SKM-1 (cell line): ENCODE measurements around the gene GNGT2.
"Not testable (repeated sequence)": the region's sequence is repeated elsewhere in the genome, so short reads cannot be mapped to it uniquely, and the experiment has no call there.

Experiments
- DNase-seq: peaks from one replicate; lab custom pipeline; 2025; ENCODE audit not compliant: unreplicated experiment; lab: John Stamatoyannopoulos, UW

GNGT2 gene

DNA sequence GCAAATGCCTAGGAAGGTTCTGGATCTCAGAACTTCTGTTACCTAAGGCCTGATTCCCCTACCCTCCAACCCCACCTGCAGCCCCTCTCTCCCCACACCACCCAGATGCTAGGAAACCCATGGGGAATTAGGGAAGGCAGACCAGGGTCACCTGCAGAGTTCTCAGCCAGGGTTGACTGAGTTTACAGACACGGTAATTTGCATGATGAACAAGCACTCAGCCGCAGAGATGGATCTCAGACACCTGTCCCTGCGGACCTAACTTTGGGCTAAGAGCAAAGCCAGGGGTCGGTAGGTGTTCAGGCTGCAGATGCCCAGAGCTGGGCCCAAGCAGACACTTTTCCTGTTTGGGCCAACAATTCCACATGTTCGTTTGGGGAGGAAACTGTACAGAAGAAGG is 3.0 kb upstream of the GNGT2 start:
- no peak for DNase-seq

DNA sequence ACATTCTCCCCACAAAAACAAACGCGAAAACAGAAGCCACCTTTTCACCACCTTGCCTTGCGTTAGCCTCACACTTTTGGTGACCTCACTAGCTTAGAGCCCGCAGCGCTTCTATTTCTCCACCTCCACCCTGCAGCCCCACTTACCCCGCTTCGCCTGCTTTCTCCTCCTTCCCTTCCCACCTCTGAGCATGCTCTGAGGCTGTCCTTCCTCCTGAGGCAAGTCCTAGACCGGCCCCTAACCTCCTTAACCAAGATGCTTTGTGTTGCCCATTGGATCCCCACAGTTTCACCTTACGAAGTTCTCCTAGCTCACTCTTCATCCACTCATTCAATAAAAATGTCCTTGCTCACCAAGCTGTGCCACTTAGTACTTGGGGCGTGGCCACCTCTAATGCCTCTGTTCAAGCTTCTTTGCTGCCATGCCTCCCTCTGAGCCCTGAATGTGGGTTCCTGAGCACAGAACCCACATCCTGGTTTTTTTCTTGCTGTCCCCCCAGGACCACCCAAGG is 1.3 kb downstream of the GNGT2 start:
- DNase-seq: no peak

DNA sequence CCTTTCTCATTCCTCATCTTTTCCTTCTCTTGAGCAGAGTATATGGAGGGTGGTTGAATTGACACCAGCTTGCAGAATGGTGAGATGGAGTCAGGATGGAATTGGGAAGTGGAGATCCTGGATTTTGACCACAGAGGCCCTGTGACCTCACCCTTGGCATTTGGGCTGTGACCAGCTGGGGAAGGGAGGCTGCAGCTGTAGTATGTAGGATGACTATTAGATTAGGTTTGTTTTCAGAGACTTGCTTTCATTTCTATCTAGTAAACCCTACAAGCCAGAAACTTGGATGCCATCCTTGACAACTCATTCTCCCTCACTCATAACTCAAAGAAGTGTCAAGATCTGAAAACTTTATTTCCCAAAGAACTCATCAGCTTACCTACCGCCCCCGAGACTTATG is 5.9 kb downstream of the GNGT2 start:
- DNase-seq: no peak

DNA sequence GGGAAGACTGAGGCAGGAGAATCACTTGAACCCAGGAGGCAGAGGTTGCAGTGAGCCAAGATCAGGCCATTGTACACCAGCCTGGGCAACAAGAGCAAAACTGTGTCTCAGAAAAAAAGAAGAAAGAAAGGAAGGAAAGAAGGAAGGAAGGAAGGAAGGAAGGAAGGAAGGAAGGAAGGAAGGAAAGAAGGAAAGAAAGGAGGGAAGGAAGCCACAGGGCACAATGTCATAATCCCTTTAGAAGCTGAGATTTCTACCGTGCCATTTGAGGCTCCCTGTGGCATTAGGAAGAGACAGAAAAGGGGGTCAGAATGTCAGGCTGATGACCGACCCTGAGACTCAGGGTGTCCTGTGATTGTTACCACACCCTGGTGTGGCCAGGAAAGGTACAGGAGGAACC is 6.6 kb downstream of the GNGT2 start:
- no peak for DNase-seq

DNA sequence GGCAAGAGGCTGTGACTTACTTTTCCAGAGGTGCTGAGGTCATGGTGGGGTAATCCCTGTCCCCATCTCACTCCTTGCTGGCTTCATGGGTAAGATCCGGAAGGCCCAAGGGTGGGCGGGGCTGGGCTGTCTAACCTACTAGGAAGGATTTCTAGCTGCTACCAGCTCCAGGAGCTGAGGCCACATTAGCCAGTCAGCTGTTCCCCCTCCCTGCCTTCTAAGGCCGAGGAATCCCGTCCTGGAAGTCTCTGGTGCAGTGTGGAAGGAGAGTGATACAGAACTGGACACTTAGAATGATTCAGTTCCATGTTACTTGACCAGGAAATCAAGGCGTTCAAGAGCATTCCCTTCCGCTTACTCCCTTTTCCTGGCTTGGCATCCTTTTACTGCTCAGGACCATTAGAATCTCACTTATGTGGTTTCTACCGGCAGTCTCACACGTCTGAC is 8.9 kb downstream of the GNGT2 start:
- no peak for DNase-seq

DNA sequence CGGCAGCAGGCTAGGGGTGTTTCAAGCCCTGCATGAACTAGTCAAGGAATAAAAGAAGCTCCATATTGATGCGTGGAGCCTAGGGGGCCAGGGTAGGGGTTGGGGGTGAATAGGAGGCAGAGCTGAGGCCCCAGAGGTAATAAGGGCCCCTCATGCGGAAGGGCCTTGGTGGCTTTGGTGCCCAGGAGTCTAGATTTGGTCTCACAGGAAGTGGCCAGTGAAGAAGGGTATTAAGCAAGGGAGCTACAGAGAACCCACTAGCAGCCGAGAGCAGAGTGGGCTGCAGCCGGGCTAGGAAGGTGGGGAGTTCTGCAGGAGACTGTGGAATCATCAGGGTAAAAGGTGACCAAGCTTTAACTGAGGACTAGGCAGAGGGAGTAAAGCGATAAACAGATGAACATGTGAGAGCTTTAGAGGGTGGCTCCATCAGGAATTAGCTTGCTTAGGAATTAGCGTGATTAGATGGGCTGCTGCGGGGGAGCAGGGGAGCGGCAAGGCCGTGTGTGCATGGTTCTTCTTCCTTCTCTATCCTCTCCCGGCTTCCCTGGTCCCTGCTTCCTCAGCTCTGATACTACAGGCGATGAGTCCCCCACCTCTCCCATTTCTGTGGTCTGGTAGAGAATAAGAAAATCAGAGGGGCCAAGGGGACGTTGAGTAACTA is 9.8 kb downstream of the GNGT2 start:
- DNase-seq: no peak

DNA sequence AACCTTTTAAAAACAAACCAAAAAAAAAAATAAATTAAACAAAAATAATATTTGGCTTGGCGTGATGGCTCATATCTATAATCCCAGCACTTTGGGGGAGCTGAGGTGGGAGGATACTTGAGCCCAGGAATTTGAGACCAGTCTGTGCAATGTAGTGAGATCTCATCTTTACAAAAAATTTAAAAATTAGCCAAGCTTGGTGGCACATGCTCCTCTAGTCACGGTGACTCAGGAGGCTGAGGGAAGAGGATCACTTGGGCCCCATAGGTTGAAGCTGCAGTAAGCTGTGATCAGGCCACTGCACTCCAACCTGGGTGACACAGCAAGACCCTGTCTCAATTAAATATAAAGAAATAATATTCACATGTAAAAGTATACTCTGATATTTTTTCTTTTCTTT is 12.2 kb downstream of the GNGT2 start:
- DNase-seq: no peak

DNA sequence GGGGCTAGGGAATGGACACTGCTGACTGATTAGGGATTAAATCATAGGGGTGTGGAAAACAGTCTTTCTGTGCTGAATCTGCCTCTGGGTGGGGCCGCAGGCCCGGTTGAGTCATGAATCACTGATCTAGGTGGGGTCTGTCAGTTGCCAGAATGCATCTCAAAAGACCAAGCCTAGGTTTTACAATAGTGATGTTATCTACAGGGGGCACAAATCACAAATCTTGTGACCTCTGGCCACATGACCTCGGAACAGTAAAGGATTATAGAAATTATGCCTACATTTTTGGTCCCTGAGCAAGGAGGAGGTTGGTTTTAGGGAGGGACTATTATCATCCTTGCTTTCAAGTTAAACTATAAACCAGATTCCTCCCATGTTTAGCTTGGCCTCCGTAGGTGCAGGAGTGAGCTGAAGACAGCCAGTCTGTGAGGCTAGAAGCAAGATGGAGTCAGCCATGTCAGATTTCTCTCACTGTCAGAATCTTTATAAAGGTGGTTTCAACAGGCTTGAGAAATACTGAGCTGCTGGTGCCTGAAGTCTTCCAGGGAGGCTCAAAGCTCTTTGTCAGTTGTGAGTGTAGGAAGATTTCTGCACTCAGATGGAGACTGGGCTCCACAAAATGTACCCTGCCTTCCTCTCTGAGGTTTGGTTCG is 12.9 kb downstream of the GNGT2 start:
- DNase-seq: no peak

DNA sequence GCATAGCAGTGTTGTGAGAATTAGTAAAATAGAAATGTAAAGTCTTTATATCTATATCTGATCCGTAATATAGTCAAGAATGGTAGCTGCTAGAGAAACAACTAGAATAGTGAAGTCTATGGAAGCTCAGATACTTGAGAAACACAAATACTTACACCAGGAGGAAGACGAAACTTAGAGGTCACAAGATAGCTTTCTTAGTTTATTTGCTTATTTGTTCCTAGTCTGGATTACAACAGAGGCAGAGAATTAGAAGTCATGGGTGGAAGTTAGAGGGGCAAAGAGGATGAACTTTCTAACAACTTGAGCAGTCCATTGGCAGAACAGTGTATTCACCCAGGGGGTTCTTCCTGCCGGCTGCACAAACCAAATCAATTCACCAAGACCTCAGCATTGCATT is 13.9 kb downstream of the GNGT2 start:
- DNase-seq: no peak

DNA sequence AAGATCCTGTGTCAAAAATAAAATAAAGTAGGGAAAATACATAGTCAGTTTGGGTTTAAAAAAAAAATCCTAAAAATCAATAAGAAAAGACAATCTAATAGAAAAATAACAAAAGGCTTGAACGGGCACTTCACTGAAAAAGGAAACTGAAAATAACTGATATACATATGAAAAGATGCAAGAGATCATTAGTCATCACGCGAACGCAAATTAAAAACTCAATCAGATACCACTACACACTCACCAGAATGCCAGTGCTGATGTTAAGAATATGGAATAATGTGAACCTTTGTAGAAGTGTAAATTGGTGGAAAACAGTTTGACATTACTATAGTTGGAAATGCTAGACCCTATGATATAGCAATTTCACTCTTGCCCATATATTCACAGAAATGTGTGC is 14.6 kb downstream of the GNGT2 start:
- DNase-seq: no peak

DNA sequence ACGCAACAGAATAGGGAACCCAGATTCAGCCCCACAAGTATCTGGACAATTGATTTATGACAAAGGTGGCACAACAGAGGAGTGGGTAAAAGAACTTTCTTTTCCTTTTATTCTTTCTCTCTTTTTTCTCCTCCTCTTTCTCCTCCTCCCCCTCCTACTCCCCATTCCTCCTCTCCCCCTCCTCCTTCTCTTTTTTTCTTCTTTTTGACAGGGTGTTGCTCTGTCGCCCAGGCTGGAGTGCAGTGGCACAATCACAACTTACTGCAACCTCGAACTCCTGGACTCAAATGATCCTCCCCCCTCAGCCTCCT is 16.1 kb downstream of the GNGT2 start:
- DNase-seq: no peak

DNA sequence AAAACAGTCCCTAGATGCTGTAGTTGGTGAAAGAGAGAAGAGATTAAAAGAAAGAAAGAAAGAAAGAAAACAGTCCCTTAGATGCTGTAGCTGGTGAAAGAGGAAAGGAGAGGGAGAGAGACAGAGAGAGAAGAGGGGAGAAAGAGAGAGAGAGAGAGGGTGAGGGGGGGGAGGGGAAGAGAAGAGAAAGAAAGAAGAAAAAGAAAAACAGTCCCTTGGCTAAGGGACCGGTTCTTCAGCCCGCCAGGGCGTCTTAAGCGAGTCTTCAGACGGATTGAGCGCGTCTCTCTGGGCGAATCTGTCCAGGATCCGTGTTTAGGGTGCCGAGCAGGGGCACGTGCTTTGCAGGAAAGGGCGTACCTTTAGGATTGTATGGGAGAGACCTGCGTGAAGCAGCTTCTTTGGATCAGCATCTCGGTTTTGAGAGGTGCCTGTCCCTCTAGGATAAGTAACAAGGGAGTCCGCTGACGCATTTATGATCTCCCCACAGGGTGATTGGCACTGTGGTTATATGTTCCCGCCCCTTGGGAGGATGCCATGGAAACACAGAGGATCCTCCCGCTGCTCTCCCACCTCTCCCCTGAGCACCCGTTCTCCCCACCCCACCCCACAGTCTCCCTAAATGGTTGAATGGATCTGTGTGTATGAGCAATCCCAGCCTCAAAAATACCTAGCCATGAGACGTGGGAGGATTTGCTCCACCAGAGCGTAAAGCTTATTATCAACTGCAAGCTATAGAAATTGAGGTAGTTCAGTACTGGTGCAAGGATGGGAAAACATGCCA is 16.7 kb downstream of the GNGT2 start:
- peak; percentile 39 for DNase-seq

DNA sequence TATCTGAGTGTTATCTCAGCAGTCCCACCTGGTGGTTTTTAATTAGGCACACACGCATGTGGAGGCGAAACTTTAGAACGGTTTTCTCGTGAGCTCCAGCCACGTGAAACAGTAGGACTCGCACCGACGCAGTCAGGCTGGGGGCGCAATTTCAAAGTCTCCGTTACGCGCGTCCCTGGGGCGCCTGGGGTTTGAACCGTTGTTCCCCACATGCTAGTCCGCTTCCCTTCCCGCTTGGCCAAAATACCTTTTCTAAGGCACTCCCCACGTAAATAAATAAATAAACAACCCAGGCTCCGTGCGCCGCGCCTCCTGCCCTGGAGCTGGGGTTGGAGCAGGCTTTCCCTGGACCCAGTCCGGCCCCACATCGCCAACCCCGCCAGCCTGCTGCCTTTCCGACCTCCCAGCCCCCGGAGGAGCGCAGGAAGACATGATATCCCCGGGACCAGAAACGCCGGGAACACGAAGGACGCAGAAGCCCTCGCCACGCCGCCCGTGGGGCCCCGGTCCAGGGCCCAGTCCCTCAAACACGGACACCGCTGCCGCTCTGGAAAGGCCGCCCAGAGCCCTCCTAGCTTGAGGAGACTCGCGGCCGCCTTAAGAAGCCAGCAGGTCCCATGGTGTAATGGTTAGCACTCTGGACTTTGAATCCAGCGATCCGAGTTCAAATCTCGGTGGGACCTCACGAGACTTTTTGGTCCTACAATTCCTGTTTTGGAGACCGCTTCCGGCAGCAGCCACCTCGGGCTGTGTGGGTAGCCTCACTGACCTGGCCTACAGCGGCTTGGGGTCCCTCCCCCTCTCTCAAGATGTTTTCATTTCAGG is 18.2 kb downstream of the GNGT2 start:
- DNase-seq: peak; percentile 99

DNA sequence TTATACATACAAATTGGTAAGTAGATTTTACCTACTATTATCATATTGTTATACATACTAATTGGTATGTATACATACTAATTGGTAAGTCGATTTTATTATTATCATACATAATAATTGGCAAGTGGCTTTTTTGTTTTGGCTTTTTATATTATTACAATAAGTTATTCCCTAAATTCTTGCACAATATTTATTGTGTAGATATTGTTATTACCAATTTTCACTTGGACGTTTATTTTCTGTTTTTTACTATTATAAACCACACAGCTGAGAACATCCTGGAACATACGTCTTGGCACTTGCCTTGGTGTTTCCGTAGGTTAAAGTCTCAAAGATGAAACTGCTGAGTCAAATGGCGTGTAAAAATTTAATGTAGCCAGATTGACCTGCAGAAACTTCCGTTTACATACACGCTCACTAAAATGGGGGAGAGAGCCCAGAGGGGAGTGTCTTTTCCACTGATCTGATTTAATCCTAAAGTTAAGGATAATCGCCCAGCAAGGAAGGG is 18.9 kb downstream of the GNGT2 start:
- DNase-seq: no peak

DNA sequence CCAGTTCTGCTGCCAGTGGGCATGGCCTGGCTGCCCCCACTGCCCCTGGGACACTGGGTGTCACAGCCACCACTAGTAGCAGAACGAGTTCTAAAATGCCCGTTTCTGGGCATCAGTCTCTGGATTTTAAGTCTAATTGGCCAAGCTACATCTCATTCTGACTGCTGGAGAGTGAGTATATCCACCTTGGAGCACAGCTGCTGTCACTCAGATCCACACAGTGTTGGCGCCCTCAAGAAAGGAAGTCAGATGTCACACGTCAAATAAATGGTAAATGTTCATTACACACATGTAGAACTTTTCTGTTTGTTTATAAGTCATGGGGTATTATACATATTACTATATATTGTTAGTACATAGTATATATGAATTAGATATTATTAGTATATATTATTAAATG is 19.4 kb downstream of the GNGT2 start:
- DNase-seq: no peak

DNA sequence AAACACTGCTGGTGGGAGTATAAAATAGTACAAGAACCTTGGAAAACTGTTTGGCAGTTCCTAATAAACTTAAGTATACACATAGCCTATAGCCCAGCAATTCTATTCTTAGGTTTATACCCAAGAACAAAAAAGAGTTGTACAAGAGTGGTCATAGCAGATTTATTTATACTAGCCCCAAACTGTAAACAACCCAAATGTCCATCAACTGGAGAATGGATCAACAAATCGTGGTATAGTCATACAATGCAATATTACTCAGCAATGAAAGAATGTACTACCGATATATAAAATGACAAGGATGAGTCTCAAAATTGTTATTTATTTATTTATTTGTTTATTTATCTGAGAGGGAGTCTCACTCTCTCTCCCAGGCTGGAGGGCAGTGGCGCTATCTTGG is 23.1 kb downstream of the GNGT2 start:
- no peak for DNase-seq

DNA sequence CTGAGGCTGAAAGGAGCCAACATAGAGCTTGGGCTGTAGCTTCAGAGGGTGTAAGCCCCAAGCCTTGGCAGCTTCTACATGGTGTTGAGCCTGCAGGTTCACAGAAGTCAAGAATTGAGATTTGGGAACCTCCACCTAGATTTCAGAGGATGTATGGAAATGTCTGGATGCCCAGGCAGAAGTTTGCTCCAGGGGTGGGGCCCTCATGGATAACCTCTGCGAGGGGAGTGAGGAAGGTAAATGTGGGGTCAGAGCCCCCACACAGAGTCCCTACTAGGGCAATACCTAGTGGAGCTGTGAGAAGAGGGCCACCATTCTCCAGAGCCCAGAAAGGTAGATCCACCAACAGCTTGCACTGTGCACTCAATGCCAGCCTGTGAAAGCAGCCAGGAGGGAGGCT is 25.0 kb downstream of the GNGT2 start:
- DNase-seq: not testable (repeated sequence)

DNA sequence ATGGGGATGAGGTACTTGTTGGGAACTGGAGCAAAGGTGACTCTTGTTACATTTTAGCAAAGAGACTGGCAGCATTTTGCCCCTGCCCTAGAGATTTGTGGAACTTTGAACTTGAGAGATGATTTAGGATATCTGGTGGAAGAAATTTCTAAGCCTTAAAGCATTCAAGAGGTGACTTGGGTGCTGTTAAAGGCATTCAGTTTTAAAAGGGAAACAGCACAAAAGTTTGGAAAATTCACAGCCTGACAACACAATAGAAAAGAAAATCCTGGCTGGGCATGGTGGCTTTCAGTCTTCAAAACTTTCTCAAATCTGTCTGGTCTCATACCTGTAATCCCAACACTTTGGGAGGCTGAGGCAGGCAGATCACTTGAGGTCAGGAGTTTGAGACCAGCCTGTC is 25.9 kb downstream of the GNGT2 start:
- DNase-seq: not testable (repeated sequence)

DNA sequence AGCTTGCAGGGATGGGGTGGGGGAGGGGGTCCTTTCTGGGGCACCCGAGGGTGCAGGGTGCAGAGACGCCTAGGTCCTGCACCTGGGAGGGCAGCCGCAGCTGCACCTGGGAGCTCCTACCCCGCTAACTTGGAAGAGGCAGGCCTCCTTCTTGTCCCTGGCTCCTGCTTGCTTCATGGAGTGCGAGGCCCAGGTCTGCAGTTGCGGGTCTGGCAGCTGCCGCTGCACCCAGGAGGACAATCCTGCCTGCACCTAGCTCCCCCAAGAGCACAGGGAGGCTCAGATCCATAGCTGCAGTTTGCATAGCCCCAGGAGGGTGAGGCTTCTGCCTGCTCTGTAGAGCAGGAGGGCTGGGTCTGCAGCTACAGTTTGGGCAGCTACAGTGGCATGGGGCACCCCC is 26.6 kb downstream of the GNGT2 start:
- no peak for DNase-seq

DNA sequence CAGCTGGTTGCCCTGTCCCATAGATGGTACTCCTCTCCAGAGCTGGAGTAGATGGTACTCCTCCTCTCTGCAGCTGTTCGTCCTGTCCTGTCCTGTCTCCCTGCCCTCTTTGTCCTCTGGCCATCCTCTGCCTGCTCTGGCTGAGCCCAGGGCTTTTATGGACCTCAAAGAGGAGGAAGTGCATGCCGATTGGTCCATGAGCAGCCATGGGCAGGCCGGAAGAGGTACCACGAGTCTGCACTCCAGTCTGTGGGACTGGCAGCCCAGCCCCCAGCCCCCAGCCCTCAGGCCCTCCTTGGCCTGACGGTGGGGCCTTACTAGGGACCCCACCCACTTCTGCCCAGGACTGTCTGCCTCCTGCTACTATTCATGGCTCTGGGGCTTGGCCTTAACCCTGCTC is 27.0 kb downstream of the GNGT2 start:
- no peak for DNase-seq

DNA sequence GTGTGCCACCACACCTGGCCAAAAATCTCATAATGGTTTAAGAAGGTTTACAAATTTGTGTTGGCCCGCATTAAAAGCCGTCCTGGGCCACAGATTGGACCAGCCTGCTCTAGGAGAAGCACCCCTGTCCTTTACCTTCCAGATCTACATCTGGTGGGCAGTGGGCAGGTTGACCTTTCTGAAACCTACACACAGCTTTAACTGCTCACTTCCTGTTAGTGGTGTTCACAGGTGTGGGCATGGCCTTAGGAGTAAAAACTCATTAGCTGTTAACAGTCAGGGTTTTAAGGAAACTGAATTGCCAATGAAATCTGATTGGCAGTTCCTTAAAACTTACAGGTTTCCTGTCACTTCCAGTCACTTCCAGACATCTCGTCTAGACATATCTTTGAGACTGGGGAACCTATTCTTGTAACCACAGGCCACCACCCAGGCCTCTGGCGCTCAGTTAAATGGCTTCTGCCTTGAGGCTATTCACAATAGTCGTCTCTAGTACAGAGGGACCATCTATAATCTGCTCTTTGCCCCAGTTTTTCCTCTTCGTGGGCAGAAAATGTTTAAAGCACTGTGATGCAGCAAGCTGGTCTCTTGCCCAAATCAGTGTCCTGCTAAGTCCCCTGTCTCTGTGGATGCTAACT is 29.3 kb downstream of the GNGT2 start:
- no peak for DNase-seq
